ELF-1 (cell line): ENCODE data around the gene TRAFD1.
"Not testable (repeated sequence)": the region's sequence is repeated elsewhere in the genome, so short reads cannot be mapped to it uniquely, and the experiment has no call there.

Experiments used
- DNase-seq: peaks from one replicate; pipeline ENCODE4 v3.0.0-alpha.2; 2016; ENCODE audit warnings: low read depth, low spot score

TRAFD1 gene

GRCh38 chr12:112125250-112125999, at the start of gene TRAFD1:
Gene TRAFD1 (plus strand): TSS chr12:112125560. CDS start chr12:112130523, 4,963 bp downstream.
- DNase-seq = peak; percentile 99

- DNase-seq = no peak
Observed at GRCh38 chr12:112087055-112087850, 38.1 kb upstream of the TRAFD1 start.

- no peak for DNase-seq
Observed at GRCh38 chr12:112087851-112088250, 37.5 kb upstream of the TRAFD1 start.

- no peak for DNase-seq
Observed at GRCh38 chr12:112091563-112091962, 33.8 kb upstream of the TRAFD1 start.

GRCh38 chr12:112096070-112096469, 29.3 kb upstream of the TRAFD1 start:
- DNase-seq = no peak

GRCh38 chr12:112096667-112097066, 28.7 kb upstream of the TRAFD1 start:
- no peak for DNase-seq

- no peak for DNase-seq
Observed at GRCh38 chr12:112097641-112098040, 27.7 kb upstream of the TRAFD1 start.

- not testable (repeated sequence) for DNase-seq
Observed at GRCh38 chr12:112100500-112100899, 24.9 kb upstream of the TRAFD1 start.

GRCh38 chr12:112102127-112102526, 23.2 kb upstream of the TRAFD1 start:
- no peak for DNase-seq

- not testable (repeated sequence) for DNase-seq
Observed at GRCh38 chr12:112102746-112103145, 22.6 kb upstream of the TRAFD1 start.

- no peak for DNase-seq
Observed at GRCh38 chr12:112103758-112104503, 21.4 kb upstream of the TRAFD1 start.

GRCh38 chr12:112105891-112106290, 19.5 kb upstream of the TRAFD1 start:
- DNase-seq = no peak

GRCh38 chr12:112107306-112108201, 17.8 kb upstream of the TRAFD1 start:
- no peak for DNase-seq

- DNase-seq = peak; percentile 97
Observed at GRCh38 chr12:112108202-112109079, 16.9 kb upstream of the TRAFD1 start, which contains the start of gene NAA25. Gene NAA25 (minus strand): TSS chr12:112108783. CDS start chr12:112108773, 10 bp downstream.

- DNase-seq = not testable (repeated sequence)
Observed at GRCh38 chr12:112110787-112111662, 14.3 kb upstream of the TRAFD1 start.

GRCh38 chr12:112111931-112112330, 13.4 kb upstream of the TRAFD1 start:
- no peak for DNase-seq

- no peak for DNase-seq
Observed at GRCh38 chr12:112112409-112113133, 12.8 kb upstream of the TRAFD1 start.
